GM21381 (cell line): ENCODE data around the gene RFPL1.

Experiments used
- ATAC-seq: cut with Tn5 transposase; IDR thresholded peaks from one replicate; pipeline ENCODE4 v1.9.1; 2021; ENCODE audit warnings: mild to moderate bottlenecking, moderate library complexity; ENCODE audit not compliant: unreplicated experiment

Gene RFPL1

GRCh38 chr22:29435236-29436136 lies 2.9 kb upstream of the RFPL1 start:
- ATAC-seq = no peak

DNA sequence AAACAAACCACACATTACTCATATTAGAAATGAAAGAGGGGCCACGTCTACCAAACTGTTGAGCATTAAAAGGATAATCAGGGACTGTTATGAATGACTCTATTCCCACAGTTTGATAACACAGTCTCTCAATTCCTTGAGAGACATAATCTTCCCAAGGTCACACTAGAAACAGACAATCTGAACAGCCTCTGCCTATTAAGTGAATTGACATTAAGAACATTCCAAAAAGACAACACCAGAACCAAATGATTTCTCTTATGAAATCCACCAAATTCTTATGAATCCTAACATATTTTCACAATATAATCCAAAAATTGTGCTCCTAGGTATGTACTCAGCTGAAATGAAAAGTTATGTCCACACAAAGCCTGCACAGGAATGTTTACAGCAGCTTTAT lies 4.6 kb downstream of the RFPL1 start:
- no peak for ATAC-seq

DNA sequence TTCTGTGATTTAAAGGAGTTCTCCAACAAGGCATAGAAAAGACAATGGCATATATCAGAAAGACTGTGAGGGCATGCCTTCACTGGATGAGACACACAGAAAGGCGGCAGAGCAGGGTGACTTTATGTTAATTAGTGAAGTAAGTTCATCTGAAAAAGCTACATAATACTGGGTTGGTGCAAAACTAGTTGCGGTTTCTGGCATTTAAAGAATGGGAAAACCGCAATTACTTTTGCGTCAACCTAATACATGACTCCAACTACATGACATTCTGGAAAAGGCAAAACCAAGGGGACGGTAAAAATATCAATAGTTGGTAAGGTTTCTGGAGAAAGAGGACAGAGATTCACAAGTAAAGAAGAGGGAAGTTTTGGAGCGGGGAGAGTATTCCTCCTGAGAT lies 5.1 kb downstream of the RFPL1 start:
- no peak for ATAC-seq

DNA sequence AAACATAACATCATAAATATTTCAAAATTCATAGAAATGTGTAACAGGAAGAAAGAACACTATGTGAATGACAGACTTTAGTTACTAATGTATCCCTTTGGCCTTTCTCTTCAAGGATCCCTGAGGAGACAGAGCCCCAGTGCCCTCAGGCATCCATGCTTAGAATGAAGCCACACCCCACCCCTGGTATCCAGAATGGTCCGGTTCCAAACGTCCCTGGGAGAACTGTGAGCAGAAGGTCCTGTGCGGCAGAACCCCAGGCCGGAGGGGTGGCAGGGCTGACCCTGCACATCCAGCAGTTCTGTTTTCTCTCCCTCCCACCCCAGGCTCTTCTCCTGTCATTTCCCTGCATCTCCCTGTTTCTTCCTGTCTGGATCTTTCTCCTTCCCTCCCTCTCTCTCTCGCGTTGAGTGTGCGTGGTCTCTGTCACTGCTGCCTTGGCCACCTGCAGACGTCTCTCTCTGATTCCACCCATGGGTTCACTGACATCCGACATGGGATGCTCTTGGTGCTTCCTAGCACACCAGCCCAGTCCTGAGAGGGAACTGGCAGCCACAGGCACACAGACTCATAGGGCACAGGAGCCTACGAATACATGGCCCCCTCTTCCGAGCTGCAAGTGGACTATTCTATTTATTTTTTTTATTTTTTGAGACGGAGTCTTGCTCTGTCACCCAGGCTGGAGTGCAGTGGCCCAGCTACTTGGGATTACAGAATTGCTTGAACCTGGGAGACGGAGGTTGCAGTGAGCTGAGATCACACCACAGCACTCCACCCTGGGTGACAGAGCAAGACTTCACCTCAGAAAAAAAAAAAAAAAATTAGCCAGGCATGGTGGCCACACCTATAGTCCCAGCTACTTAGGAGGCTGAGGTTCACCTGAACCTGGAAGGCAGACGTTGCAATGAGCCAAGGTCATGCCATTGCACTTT lies 5.7 kb downstream of the RFPL1 start:
- no peak for ATAC-seq

DNA sequence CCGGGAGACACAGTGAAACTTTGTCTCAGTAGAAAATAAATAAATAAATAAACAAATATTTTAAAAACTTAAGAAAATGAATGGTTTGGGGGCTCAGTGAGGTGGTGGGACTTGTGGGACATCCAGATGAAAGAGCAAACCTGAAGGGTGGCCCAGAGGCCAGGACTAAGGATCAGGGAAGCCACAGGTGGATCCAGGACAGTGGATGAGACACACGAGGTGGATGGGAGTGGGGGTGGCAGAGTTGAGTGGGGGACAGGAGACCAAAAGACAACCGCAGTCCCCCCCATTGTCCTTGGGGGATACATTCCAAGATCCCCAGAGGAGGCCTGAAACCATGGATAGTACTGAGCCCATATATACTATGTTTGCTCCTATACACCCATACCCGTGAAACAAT lies 7.1 kb downstream of the RFPL1 start:
- ATAC-seq = no peak

- no peak for ATAC-seq
These were observed 9.5 kb downstream of the RFPL1 start for GRCh38 chr22:29447906-29448305.

GRCh38 chr22:29449296-29449875 lies 11.0 kb downstream of the RFPL1 start:
- no peak for ATAC-seq

GRCh38 chr22:29450222-29450621 lies 11.8 kb downstream of the RFPL1 start:
- ATAC-seq = no peak

- no peak for ATAC-seq
These were observed 13.5 kb downstream of the RFPL1 start for GRCh38 chr22:29451863-29452262.

DNA sequence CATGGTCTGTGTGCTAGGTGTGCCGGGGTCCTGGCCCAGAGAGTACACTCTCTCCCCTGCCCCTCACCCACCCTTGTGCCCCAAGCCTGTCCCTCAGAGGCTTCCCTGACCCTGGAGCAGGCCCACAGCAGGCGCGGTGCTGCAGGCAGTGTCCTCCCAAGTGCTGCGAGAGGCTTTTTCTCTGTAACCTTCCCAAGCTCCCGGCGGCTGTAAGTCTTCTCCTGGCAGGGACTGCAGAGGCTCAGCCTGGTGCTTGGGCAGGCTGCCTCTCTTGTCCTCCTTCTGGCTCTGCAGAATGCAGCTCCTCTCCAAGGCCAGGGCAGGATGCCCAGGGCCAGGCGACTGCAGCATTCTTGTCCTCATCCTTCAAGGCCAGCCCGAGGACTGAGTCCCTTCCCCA lies 15.9 kb downstream of the RFPL1 start:
- ATAC-seq = no peak

GRCh38 chr22:29456211-29456671 lies 17.9 kb downstream of the RFPL1 start:
- no peak for ATAC-seq

DNA sequence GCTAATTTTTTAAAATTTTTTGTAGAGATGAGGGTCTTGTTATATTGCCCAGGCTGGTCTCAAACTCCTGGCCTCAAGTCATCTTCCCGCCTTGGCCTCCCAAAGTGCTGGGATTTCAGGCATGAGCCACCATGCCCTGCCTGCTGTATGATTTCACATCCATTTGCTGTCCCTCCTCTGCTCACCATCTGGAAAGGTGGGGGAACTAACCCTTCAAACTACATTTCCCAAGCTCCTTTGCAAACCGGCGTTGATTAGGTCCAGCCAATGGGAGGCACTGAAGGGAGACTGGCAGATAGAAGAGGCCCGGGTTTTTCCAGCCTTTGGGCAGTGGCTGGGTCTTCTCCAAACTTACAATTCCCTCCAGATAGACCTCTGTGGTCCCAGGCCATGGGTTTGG lies 19.3 kb downstream of the RFPL1 start:
- no peak for ATAC-seq

DNA sequence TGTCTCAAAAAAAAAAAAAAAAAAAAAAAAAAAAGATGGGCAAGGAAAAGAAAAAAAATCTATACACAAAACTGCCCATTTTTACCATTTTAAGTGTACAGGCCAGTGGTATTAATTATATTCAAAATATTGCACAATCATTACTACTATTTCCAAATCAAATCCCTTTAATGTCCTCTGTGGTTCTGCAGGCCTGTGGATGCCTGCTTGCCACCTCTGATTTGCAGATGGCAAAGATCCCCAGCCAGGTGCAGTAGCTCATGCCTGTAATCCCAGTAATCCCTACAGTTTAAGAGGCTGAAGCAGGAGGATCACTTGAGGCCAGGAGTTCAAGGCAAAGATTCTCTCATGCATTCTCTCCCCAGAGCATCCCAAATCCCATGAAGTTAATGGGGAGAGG lies 20.2 kb downstream of the RFPL1 start:
- no peak for ATAC-seq

DNA sequence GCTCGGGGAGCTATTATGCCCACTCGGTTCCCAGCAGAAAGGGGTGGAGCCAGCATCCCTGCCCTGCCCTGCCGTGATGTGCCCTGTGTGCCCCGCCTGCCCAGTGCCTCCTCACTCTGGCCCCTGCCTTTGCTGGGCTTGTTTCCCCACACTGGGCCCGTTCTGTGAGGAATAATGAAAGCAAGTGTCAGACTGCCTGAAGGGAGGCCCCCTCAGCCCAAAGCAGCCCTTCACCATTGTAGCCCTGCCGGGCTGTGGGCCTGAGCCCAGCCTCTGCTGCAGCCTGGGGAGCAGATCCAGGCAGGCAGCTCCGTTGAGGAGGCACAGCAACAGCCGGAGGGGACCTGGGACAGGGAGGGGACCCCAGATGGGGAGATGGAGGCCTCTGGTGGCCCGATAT lies 21.4 kb downstream of the RFPL1 start:
- no peak for ATAC-seq

- ATAC-seq = no peak
These were observed 22.9 kb downstream of the RFPL1 start for GRCh38 chr22:29461263-29461662.

DNA sequence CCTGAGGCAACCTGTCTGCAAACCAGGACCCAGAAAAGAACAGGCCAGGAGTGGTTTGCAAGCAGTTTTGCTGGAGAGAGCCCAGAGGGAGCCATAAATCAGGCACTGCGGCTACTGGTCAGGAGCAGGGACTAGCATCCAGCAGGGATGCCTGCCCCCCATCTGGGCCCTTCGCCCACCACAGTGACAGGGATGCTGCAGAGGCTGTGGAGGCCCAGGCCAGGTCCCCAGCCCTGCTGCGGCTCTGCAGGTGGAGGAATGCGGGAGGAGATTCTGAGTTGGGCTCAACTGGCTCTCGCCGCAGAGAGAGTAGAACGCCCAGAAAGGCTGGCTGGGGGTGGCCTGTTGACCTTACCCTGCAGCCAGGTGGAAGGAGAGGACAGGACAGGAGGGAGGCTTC lies 25.2 kb downstream of the RFPL1 start:
- ATAC-seq = no peak

DNA sequence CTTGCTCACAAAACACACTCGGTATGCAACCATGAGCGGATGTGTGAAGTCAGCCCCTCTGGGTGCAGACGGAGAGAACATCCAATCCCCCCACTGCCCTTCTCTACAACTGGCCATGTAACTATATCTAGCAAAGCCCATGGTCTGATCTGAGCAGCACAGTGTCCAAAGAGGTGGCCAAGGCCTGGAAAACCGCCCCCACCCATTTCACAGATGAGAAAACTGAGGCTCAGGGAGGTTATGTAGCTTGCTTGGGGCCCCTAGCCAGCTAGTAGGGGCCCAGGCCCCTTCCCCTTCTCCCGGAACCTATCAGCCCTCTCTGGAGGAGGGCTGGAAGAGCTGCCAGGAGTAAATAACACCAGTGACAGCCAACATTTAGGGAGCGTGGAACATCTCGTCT lies 26.2 kb downstream of the RFPL1 start:
- no peak for ATAC-seq

GRCh38 chr22:29469755-29470154 lies 31.4 kb downstream of the RFPL1 start:
- ATAC-seq = no peak

DNA sequence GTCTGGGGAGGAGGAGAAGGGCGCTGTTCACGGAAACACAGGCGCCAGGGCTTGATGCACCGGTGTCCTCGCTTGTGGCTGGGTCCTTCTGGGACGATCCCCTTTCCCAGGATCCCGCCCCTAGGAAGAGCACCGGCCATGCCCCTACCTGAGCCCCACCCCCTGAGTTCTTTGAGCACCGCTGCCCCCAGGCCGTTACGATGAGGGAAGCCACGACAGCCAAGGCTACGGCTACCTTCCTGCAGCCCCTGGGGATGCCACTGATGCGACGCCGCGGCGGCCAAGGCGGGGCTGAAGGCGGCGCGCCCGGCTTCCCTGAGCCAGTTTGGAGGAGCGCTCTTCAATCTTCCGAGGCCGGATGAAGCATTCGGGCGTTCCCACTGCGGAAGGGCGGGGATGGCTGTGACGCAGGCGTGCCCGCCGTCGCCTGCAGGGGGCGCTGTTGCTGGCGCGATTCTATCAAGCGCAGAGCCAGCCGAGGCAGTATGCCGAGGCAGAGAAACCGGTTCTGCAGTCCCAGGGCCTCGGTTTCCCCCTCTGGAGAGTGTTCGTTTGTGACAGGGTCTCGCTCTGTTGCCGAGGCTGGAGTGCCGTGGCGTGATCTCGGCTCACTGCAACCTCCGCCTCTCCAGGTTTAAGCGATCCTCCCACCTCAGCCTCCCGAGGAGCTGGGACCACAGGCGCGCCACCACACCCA lies 31.9 kb downstream of the RFPL1 start:
- ATAC-seq = no peak

DNA sequence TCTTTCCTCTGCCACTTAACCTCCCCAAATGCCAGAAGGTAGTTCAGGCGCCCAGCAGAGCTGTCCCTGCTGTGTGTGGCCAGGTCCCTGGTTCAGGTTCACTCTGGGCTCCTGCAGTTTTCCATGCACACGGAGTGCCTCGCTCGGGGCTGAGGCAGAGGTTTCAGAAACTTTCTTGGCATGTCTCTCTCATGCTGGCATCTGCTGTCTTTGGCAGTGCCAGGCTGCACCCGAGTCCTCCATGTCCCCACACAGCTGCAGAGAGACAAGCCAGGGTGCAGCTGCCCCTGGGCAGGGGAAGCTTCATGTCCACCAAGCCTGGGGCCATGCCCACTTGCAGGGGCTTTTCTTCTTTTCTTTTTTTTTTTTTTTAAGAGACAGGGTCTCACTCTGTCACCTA lies 34.6 kb downstream of the RFPL1 start:
- ATAC-seq = no peak

DNA sequence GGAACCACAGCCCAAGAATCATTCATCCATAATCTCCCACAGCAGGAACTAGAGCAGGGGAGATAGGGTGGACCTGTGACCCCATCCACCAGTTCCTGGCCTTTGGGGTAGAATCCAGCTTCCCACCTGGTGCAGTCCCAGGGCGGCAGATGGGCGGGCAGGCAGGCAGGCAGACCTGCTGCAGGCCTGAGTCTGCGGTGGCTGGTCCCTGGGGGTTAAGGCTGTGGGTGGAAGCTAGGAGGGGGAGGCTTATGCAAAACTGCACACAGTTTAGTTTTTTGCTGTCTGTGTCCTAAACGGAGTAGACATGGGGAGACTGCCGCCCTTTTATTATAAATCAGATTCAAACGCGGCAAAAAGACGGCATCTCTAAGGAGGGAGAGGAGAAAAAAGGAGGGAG lies 37.2 kb downstream of the RFPL1 start:
- no peak for ATAC-seq
